NCI-H1436 treated with DMSO at 0.1 percent for 48 hours (cell line): ENCODE data around the gene CC2D2B.
"Not testable (repeated sequence)": the region's sequence is repeated elsewhere in the genome, so short reads cannot be mapped to it uniquely, and the experiment has no call there.

Source experiments
- DNase-seq: peaks from one replicate; lab custom pipeline; 2025; lab: John Stamatoyannopoulos, UW

The CC2D2B gene

GRCh38 chr10:95908450-95908849 is 675 bp downstream of the CC2D2B start:
- no peak for DNase-seq

- no peak for DNase-seq
Observed at GRCh38 chr10:95909561-95909960, 1.8 kb downstream of the CC2D2B start.

- DNase-seq = not testable (repeated sequence)
Observed at GRCh38 chr10:95916039-95916438, 8.3 kb downstream of the CC2D2B start.

- no peak for DNase-seq
Observed at GRCh38 chr10:95920798-95921426, 13.1 kb downstream of the CC2D2B start.

- DNase-seq = no peak
Observed at GRCh38 chr10:95925033-95925432, 17.3 kb downstream of the CC2D2B start.

- DNase-seq = no peak
Observed at GRCh38 chr10:95935429-95935828, 27.7 kb downstream of the CC2D2B start.

- no peak for DNase-seq
Observed at GRCh38 chr10:95941115-95941514, 33.3 kb downstream of the CC2D2B start.

GRCh38 chr10:95963202-95963990 is 55.6 kb downstream of the CC2D2B start:
- no peak for DNase-seq

- DNase-seq = no peak
Observed at GRCh38 chr10:95963991-95964389, 56.2 kb downstream of the CC2D2B start.

GRCh38 chr10:95964756-95965155 is 57.0 kb downstream of the CC2D2B start:
- DNase-seq = no peak

GRCh38 chr10:95976362-95977229 is 68.8 kb downstream of the CC2D2B start:
- DNase-seq = no peak

GRCh38 chr10:95982200-95982599 is 74.4 kb downstream of the CC2D2B start:
- DNase-seq = no peak

GRCh38 chr10:95987685-95988426 is 80.1 kb downstream of the CC2D2B start:
- DNase-seq = no peak

GRCh38 chr10:95988702-95989101 is 80.9 kb downstream of the CC2D2B start:
- DNase-seq = no peak

GRCh38 chr10:95994376-95994775 is 86.6 kb downstream of the CC2D2B start:
- DNase-seq = not testable (repeated sequence)

GRCh38 chr10:95998255-95998784 is 90.5 kb downstream of the CC2D2B start:
- no peak for DNase-seq

GRCh38 chr10:96013956-96014355 is 106.2 kb downstream of the CC2D2B start:
- DNase-seq = no peak

- DNase-seq = no peak
Observed at GRCh38 chr10:96014473-96015102, 106.8 kb downstream of the CC2D2B start.

- DNase-seq = peak; percentile 5
Observed at GRCh38 chr10:96017191-96017687, 109.5 kb downstream of the CC2D2B start.

GRCh38 chr10:96021332-96021731 is 113.6 kb downstream of the CC2D2B start:
- DNase-seq = no peak

GRCh38 chr10:96022739-96023138 is 115.0 kb downstream of the CC2D2B start:
- DNase-seq = no peak
